HepG2 (cell line): Measurements from ENCODE around the gene BACH1. TPM values are rescaled to one million over a fixed set of nuclear protein-coding genes. Genes with fewer than 3 reads are reported as not detected.

Experiments used
- ATAC-seq: fragments of 200-7000 bp; cut with Tn5 transposase; 3 replicates; pipeline ENCODE4 v1.9.1; 2020; ENCODE audit warnings: mild to moderate bottlenecking, moderate library complexity
- BruUV-seq: library from RNA; stranded (reverse); fragments of 400-500 nt; replicated peaks from 2 replicates; lab custom pipeline; 2021; lab: Mats Ljungman, UMichigan
- CTCF ChIA-PET: fragments of 300-600 bp; formaldehyde crosslinking; extraction: SDS; loops from one replicate; lab custom pipeline; 2021; ENCODE audit warnings: low total read pairs, inconsistent platforms, low intra/inter-chr PET ratio; lab: Yijun Ruan, JAX
- POLR2A ChIA-PET: fragments of 350-600 bp; sonication (Branson Sonifier 250); formaldehyde crosslinking; loops from one replicate; lab custom pipeline; 2020; ENCODE audit warnings: antibody characterized with exemption, inconsistent platforms; lab: Yijun Ruan, JAX
- DNase-seq: peaks from one replicate; pipeline ENCODE4 v3.0.0-alpha.2; 2015; ENCODE audit warnings: low spot score
- FAIRE-seq: peaks from 3 replicates; lab custom pipeline; 2011; peaks lifted over from hg19 to GRCh38; lab: Jason Lieb, UNC
- H2AFZ ChIP-seq: one replicate; pipeline ENCODE4 v1.6.1; 2011; ENCODE audit warnings: low read length, inconsistent platforms
- H3K27ac ChIP-seq: fragments of 300-600 bp; 3 replicates; pipeline ENCODE4 v1.8.0; 2011; ENCODE audit warnings: mixed run types, mild to moderate bottlenecking, mixed read lengths, low read length, inconsistent platforms; ENCODE audit not compliant: insufficient read depth; ENCODE audit errors: extremely low read length
- H3K27me3 ChIP-seq, 2 experiments: fragments of 200-600 bp in 1 of 2; 2 replicates in 1 of 2; 3 replicates in 1 of 2; pipeline versions ENCODE4 v1.6.0 to v1.8.0; 2011; ENCODE audit warnings: low read length in 2 of 2, mild to moderate bottlenecking in 2 of 2, moderate library complexity in 2 of 2, inconsistent platforms in 1 of 2; ENCODE audit not compliant: insufficient read depth in 2 of 2, control insufficient read depth in 1 of 2
- H3K36me3 ChIP-seq, 2 experiments: fragments of 200-600 bp in 1 of 2; replicated peaks in 1 of 2; 2 replicates in 1 of 2; 3 replicates in 1 of 2; pipeline versions ENCODE4 v1.5.1 to v1.8.0; 2011; ENCODE audit warnings: low read length in 2 of 2, inconsistent platforms in 1 of 2; ENCODE audit not compliant: insufficient read depth in 2 of 2, control insufficient read depth in 1 of 2
- H3K4me1 ChIP-seq: 2 replicates; pipeline ENCODE4 v1.5.1; 2012; ENCODE audit warnings: low read length, inconsistent platforms; ENCODE audit not compliant: insufficient read depth
- H3K4me2 ChIP-seq: 2 replicates; pipeline ENCODE4 v1.6.0; 2011; ENCODE audit warnings: low read depth, low read length, inconsistent platforms
- H3K4me3 ChIP-seq, 3 experiments: fragments of 200-600 bp in 1 of 3; sonication (generic), shearing (Covaris generic) in 1 of 3; replicated peaks in 1 of 3; 2 replicates each; pipeline ENCODE4 v1.5.1; 2011 to 2016; ENCODE audit warnings: low read length in 3 of 3, inconsistent platforms in 2 of 3, low read depth in 2 of 3, mild to moderate bottlenecking in 2 of 3, control low read depth in 1 of 3, mixed read lengths in 1 of 3; ENCODE audit not compliant: insufficient read depth in 1 of 3
- H3K79me2 ChIP-seq: one replicate; pipeline ENCODE4 v1.6.1; 2011; ENCODE audit warnings: low read length, inconsistent platforms; ENCODE audit not compliant: insufficient read depth
- H3K9ac ChIP-seq: 2 replicates; pipeline ENCODE4 v1.6.0; 2011; ENCODE audit warnings: mild to moderate bottlenecking, low read depth, low read length, inconsistent platforms; ENCODE audit not compliant: insufficient read depth
- H3K9me3 ChIP-seq: 2 replicates; pipeline ENCODE4 v1.5.1; 2012; ENCODE audit warnings: mild to moderate bottlenecking, low read length
- H4K20me1 ChIP-seq: 2 replicates; pipeline ENCODE4 v1.6.0; 2011; ENCODE audit warnings: inconsistent platforms, mild to moderate bottlenecking, low read length, moderate library complexity; ENCODE audit not compliant: insufficient read depth
- ARHGAP35 ChIP-seq: sonication (generic); formaldehyde crosslinking; IDR thresholded peaks from 2 replicates; pipeline ENCODE4 v1.9.0; 2022; ENCODE audit warnings: mild to moderate bottlenecking, inconsistent platforms, moderate library complexity, missing genetic modification reagents, borderline replicate concordance
- EZH2 ChIP-seq: conservative IDR thresholded peaks from 2 replicates; pipeline ENCODE4 v1.6.1; 2012; ENCODE audit warnings: mild to moderate bottlenecking, low read depth, low read length, moderate library complexity
- HINFP ChIP-seq: sonication (generic); formaldehyde crosslinking; IDR thresholded peaks from 2 replicates; pipeline ENCODE4 v1.4.0; 2020; ENCODE audit warnings: low read depth, mild to moderate bottlenecking, missing genetic modification reagents
- HIVEP1 ChIP-seq: sonication (generic); formaldehyde crosslinking; IDR thresholded peaks from 2 replicates; pipeline ENCODE4 v1.4.0; 2020; ENCODE audit warnings: mild to moderate bottlenecking, missing genetic modification reagents
- MTA3 ChIP-seq: sonication (generic); formaldehyde crosslinking; IDR thresholded peaks from 2 replicates; pipeline ENCODE4 v1.4.0; 2020; ENCODE audit warnings: missing genetic modification reagents
- MXD4 ChIP-seq: IDR thresholded peaks from 2 replicates; pipeline ENCODE4 v1.6.1; 2016; ENCODE audit warnings: mild to moderate bottlenecking, missing biosample characterization, missing genetic modification reagents
- RBAK ChIP-seq: sonication (generic); formaldehyde crosslinking; IDR thresholded peaks from 2 replicates; pipeline ENCODE4 v1.5.1; 2020; ENCODE audit warnings: mild to moderate bottlenecking, missing genetic modification reagents
- RFX5 ChIP-seq: IDR thresholded peaks from 2 replicates; pipeline ENCODE4 v1.6.1; 2011; ENCODE audit warnings: low read depth, low read length, improper control_type of control experiment
- TIGD3 ChIP-seq: sonication (generic); formaldehyde crosslinking; IDR thresholded peaks from 2 replicates; pipeline ENCODE4 v1.5.1; 2020; ENCODE audit warnings: mild to moderate bottlenecking, missing genetic modification reagents, borderline replicate concordance
- ZNF326 ChIP-seq: sonication (generic); formaldehyde crosslinking; IDR thresholded peaks from 2 replicates; pipeline ENCODE4 v1.4.0; 2020; ENCODE audit warnings: missing genetic modification reagents, borderline replicate concordance
- ZNF546 ChIP-seq: sonication (generic); formaldehyde crosslinking; conservative IDR thresholded peaks from 2 replicates; pipeline ENCODE4 v1.8.1; 2023; ENCODE audit warnings: mild to moderate bottlenecking, missing genetic modification reagents
- ZNF772 ChIP-seq: sonication (generic); formaldehyde crosslinking; IDR thresholded peaks from 2 replicates; pipeline ENCODE4 v1.5.0; 2020; ENCODE audit warnings: mild to moderate bottlenecking, missing genetic modification reagents
- WGBS: methylation state at CpG from one replicate; pipeline ENCODE4 v1.1.6; 2017; ENCODE audit warnings: low lambda C conversion rate; 5-methylcytosine and 5-hydroxymethylcytosine counted together
- in situ Hi-C: cut with HindIII; loops from 2 replicates; pipeline ENCODE4 v1.10.0; 2017; ENCODE audit warnings: low pct_unique_long_range_greater_than_20kb; ENCODE audit not compliant: extremely low pct_ligation_motif_present
- intact Hi-C: fragments of 100-400 bp; cut with micrococcal nuclease; formaldehyde crosslinking; loops from one replicate; pipeline ENCODE4 v1.10.0; 2022; ENCODE audit not compliant: unreplicated experiment
- polyA plus RNA-seq, 8 experiments: library from polyadenylated mRNA; depleted of rRNA in 3 of 8; stranded (reverse) in 7 of 8; unstranded in 1 of 8; fragments of >200 nt; fragmentation: Illumina TruSeq in 4 of 8; extraction: Trizol in 4 of 8; gene quantifications; 2 replicates each; pipeline versions ENCODE4 v1.2.1 to v1.2.3, GENCODE V29; 2011 to 2016; ENCODE audit warnings: low read depth in 4 of 8, missing spikeins in 1 of 8, mixed read lengths in 1 of 8; ENCODE audit not compliant: insufficient read depth in 1 of 8
- total RNA-seq, 5 experiments: library from RNA; depleted of rRNA; stranded (reverse); fragments of >200 nt; fragmentation: Illumina TruSeq; extraction: Trizol; gene quantifications; 2 replicates each; pipeline ENCODE4 v1.2.3, GENCODE V29; 2016; ENCODE audit warnings: low read depth in 1 of 5

The BACH1 gene
- total and polyA plus RNA-seq, 2 of the 13 experiments (the other 11 are each of a cell fraction or from before 2014, with no cell fraction given): 16.5 to 51.7 TPM

- in situ Hi-C loops (no loop called here), intact Hi-C loops (no loop called here)
- no peak overlapping the region for H3K4me2 ChIP-seq
- no peak overlapping the region for H3K27ac ChIP-seq
- no peak for TF ChIP-seq ZNF546
- no peak for TF ChIP-seq ZNF326 (CRISPR knock-in tag)
- no peak for TF ChIP-seq HINFP (CRISPR knock-in tag)
- TF ChIP-seq MTA3 (CRISPR knock-in tag): no peak
- TF ChIP-seq HIVEP1 (CRISPR knock-in tag): no peak
- no peak for TF ChIP-seq ZNF772 (CRISPR knock-in tag)
- TF ChIP-seq EZH2: no peak
- no peak for TF ChIP-seq MXD4 (CRISPR knock-in tag)
- no peak for TF ChIP-seq RFX5
- TF ChIP-seq TIGD3 (CRISPR knock-in tag): no peak
- TF ChIP-seq ARHGAP35 (CRISPR knock-in tag): no peak
- no peak for TF ChIP-seq RBAK (CRISPR knock-in tag)
- H4K20me1 ChIP-seq: no peaks in the 10 kb centered on the region
- peaks cover 24% of the 10 kb centered on the region for H3K4me1 ChIP-seq
- H3K79me2 ChIP-seq: no peaks in the 10 kb centered on the region
- no TSS peak for BruUV-seq
- no peaks in the 10 kb centered on the region for H3K9me3 ChIP-seq
- no peak for FAIRE-seq
- ChIA-PET POLR2A (no interaction called here), CTCF (no interaction called here)
- no peak overlapping the region for H3K4me3 ChIP-seq
- peaks cover 1 to 15% of the 10 kb centered on the region in 2 experiments; a peak in 2 of 5 replicates for H3K36me3 ChIP-seq
- no peaks in the 10 kb centered on the region for H3K27me3 ChIP-seq
- H2AFZ ChIP-seq: no peak overlapping the region
- ATAC-seq: no peak
- DNase-seq: no peak
- WGBS: 96% methylated on average over 6 of the region's 6 CpGs
- H3K9ac ChIP-seq: no peak overlapping the region
These were observed 51.6 kb downstream of the BACH1 start for GRCh38 chr21:29350246-29350779.
